Measurements from ENCODE around the gene SLC39A10. TPM values are rescaled to one million over a fixed set of nuclear protein-coding genes. Genes with fewer than 3 reads are reported as not detected.

Gene SLC39A10
- total RNA-seq, 1 donor from 2014 or later, result 9.9 TPM

DNA sequence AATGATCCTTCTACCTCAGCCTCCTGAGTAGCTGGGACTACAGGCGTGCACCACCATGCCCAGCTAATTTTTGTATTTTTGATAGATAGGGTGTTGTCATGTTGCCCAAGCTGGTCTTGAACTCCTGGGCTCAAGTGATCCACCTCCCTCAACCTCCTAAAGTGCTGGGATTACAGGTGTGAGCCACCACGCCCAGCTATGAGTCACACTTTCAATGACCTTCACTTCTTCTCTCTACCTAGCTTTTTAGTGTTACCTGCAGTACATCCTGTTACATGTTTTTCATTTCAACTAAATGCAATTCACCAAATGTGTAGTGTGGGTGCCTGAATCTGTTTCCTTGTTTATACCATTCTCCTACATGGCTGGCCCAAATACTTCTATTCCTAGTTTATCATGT, 64.0 kb downstream of the SLC39A10 start:
- no peak overlapping the region for H3K4me3 ChIP-seq
- no peak overlapping the region for H3K27ac ChIP-seq
- no peaks in the 10 kb centered on the region for H3K4me1 ChIP-seq

DNA sequence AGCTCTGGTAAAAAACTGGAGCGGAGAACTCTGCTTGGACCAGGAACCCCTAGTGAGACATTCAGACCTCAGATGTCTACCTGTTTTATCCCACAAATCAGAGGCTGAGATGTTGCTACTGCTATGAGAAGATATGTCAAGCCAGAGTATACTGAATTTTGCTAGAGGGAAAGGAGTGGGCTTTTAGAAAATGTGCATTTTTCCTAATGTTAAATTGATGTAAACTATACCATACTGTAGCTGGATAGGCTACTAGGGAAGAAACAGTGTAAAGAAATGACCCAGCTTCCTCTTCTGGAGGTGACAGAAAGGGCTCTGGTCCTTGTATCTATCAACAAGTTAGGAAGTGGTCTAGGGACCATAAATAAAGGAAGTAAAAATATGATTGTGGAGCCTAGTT, 65.0 kb downstream of the SLC39A10 start:
- Histone ChIP-seq H3K27me3 (no peaks in the 10 kb centered on the region), H3K4me3 (no peak overlapping the region), H3K9me3 (no peaks in the 10 kb centered on the region), H3K4me1 (no peaks in the 10 kb centered on the region), H3K27ac (no peak overlapping the region), H3K36me3 (peaks cover 9 to 16% of the 10 kb centered on the region in 2 donors)
- DNase-seq (ENCODE audit: low spot score in 2 of 2), result no peak
- TF ChIP-seq, protein P1, sequence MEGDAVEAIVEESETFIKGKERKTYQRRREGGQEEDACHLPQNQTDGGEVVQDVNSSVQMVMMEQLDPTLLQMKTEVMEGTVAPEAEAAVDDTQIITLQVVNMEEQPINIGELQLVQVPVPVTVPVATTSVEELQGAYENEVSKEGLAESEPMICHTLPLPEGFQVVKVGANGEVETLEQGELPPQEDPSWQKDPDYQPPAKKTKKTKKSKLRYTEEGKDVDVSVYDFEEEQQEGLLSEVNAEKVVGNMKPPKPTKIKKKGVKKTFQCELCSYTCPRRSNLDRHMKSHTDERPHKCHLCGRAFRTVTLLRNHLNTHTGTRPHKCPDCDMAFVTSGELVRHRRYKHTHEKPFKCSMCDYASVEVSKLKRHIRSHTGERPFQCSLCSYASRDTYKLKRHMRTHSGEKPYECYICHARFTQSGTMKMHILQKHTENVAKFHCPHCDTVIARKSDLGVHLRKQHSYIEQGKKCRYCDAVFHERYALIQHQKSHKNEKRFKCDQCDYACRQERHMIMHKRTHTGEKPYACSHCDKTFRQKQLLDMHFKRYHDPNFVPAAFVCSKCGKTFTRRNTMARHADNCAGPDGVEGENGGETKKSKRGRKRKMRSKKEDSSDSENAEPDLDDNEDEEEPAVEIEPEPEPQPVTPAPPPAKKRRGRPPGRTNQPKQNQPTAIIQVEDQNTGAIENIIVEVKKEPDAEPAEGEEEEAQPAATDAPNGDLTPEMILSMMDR (IDR thresholded peaks at IDR 0.05), result no peak
- intact Hi-C loops (cut with DNase I), result no loop called here

More for the DNA sequence above, 64.0 kb downstream of the SLC39A10 start:
- TF ChIP-seq, protein P1 (IDR thresholded peaks at IDR 0.05), result no peak
- no peak for DNase-seq (ENCODE audit: low spot score in 2 of 2)
- H3K36me3 ChIP-seq, result peaks cover 9 to 21% of the 10 kb centered on the region in 2 donors
- intact Hi-C loops (cut with DNase I), result no loop called here
- no peaks in the 10 kb centered on the region for H3K9me3 ChIP-seq
- no peaks in the 10 kb centered on the region for H3K27me3 ChIP-seq

DNA sequence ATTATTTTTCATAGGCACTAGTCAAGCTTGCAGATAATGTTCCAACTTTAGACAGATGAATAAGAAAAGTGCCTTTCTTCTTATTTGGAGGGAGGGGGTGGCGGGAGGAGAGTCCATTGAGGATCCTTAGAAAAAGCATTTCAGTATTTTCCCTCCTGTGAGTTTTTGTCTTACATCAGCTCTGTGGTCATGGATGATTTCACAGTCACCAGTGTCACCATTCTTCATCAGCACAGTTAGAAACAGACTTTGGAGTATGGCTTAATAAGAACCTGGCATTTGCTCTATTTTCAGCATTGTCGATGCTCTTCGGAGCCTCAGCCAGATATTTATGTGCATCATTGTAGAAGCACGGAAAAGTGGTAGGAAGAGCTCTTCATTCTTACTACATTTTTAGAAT, 70.1 kb downstream of the SLC39A10 start:
- H3K4me3 ChIP-seq, result no peak overlapping the region
- H3K27ac ChIP-seq, result no peak overlapping the region
- H3K4me1 ChIP-seq, result no peaks in the 10 kb centered on the region
- H3K27me3 ChIP-seq, result no peaks in the 10 kb centered on the region
- TF ChIP-seq, protein P1 (IDR thresholded peaks at IDR 0.05), result no peak
- intact Hi-C loops (cut with DNase I), result no loop called here
- DNase-seq (ENCODE audit: low spot score in 2 of 2), result no peak
- peaks cover 0 to 30% of the 10 kb centered on the region in 2 donors for H3K36me3 ChIP-seq
- H3K9me3 ChIP-seq, result no peaks in the 10 kb centered on the region

DNA sequence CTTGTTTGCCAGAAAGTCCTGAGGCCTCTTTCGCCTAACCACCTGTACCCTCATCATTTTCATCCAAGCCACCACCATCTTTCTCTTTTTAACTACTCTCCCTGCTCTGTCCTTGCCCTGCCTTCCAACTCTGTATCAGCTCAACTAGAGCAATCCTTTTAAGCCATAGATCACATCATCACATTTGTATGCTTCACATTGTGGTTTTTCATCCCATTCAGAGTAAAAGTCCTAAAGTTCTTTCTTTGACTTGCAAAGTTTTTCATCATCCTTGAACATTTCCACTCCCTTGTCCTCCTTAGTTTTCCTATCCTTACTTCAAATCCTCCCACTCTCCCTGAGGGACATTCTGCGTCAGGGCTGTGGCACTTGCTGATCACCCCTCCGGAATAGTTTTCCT, 73.9 kb downstream of the SLC39A10 start:
- intact Hi-C loops (cut with DNase I), result no loop called here
- TF ChIP-seq, protein P1 (IDR thresholded peaks at IDR 0.05), result no peak
- H3K36me3 ChIP-seq, result peaks cover 3 to 30% of the 10 kb centered on the region in 2 donors
- H3K27ac ChIP-seq, result no peak overlapping the region
- DNase-seq (ENCODE audit: low spot score in 2 of 2), result no peak
- no peak overlapping the region for H3K4me3 ChIP-seq
- no peaks in the 10 kb centered on the region for H3K4me1 ChIP-seq
- no peaks in the 10 kb centered on the region for H3K9me3 ChIP-seq
- no peaks in the 10 kb centered on the region for H3K27me3 ChIP-seq

DNA sequence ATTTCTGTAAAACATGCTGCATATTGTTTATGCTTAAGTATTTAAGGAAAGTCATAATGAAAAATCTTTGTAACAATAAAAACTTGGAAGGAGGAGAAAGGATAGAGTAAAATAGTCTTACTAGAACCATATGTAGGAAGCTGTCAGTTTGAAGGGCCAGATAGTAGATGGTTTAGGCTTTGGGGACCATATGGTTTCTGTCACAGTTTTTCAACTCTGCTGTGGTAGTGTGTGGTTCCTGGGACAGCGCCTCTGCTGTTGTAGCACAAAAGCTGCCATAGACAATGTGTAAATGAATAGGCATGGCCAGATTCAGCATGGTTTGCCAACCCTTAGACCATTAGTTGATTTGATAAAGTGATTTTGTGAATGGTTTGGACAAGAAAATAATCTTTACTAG, 75.5 kb downstream of the SLC39A10 start:
- Histone ChIP-seq H3K4me1 (no peaks in the 10 kb centered on the region), H3K4me3 (no peak overlapping the region), H3K9me3 (no peaks in the 10 kb centered on the region), H3K27ac (no peak overlapping the region), H3K27me3 (no peaks in the 10 kb centered on the region), H3K36me3 (peaks cover 3 to 30% of the 10 kb centered on the region in 2 donors)
- intact Hi-C loops (cut with DNase I), result no loop called here
- TF ChIP-seq, protein P1 (IDR thresholded peaks at IDR 0.05), result no peak
- no peak for DNase-seq (ENCODE audit: low spot score in 2 of 2)

DNA sequence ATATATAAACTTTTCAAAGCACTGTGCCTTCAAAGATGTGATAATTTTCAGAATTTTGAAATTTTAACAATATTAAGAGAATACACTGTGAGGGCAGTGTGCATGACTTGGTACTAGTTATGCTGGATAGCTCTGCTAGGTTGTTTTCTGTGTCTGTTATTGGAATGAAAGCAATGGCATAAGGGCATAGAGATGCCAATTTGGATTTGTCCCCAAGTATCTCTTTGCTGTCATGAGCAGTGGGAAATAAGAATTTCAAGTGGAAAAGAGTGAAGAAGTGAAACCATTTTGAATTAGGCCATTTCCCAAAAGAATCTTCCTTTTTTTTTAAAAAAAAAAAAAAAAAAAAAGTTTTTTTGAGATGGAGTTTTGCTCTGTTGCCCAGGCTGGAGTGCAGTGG, 76.8 kb downstream of the SLC39A10 start:
- Histone ChIP-seq H3K27ac (no peak overlapping the region), H3K27me3 (no peaks in the 10 kb centered on the region), H3K9me3 (no peaks in the 10 kb centered on the region), H3K36me3 (peaks cover 3 to 30% of the 10 kb centered on the region in 2 donors), H3K4me1 (no peaks in the 10 kb centered on the region), H3K4me3 (no peak overlapping the region)
- DNase-seq (ENCODE audit: low spot score in 2 of 2), result no peak
- intact Hi-C loops (cut with DNase I), result no loop called here
- TF ChIP-seq, protein P1 (IDR thresholded peaks at IDR 0.05), result no peak

Data from ascending aorta (tissue), 2 donors.